ENCODE measurements around the gene SMURF2. TPM values are rescaled to one million over a fixed set of nuclear protein-coding genes. Genes with fewer than 3 reads are reported as not detected.

The SMURF2 gene
- total and polyA plus RNA-seq, 9 of the 15 experiments (the other 6 are each of a cell fraction or from before 2014, with no cell fraction given), result 3.8 to 22.0 (median 14.8) TPM

DNA sequence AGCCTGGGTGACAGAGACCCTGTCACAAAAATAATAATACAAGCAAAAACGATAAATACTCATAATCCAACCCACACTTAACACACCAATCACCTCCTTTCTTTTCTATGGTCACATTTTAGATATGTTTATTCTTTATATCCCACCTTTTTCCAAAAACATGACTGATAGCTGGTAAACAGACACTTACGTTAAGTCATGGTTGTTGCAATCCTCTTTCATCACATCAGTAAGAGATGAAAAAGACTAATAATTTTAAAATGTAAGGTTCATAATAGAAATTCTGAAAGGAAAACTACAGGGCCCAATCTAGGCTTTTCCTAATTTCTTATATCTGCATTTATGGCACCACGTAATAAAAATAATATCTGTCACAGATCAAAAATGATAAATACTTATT, 10.2 kb downstream of the SMURF2 start (continued):
- TF ChIP-seq, protein P1, sequence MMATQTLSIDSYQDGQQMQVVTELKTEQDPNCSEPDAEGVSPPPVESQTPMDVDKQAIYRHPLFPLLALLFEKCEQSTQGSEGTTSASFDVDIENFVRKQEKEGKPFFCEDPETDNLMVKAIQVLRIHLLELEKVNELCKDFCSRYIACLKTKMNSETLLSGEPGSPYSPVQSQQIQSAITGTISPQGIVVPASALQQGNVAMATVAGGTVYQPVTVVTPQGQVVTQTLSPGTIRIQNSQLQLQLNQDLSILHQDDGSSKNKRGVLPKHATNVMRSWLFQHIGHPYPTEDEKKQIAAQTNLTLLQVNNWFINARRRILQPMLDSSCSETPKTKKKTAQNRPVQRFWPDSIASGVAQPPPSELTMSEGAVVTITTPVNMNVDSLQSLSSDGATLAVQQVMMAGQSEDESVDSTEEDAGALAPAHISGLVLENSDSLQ (IDR thresholded peaks at IDR 0.05), result peak; percentile 50
- TF ChIP-seq ZNF175 (CRISPR knock-in tag; IDR thresholded peaks at IDR 0.05; ENCODE audit: low read depth) (0 out of 2 replicates have a peak, but pooled peaks have one; percentile 24), CEBPG (CRISPR knock-in tag; IDR thresholded peaks at IDR 0.05) (no peak; the same call in 1 of the 2 replicates), CEBPG (tag; conservative IDR thresholded peaks at IDR 0.05 in 1 of 2, IDR thresholded peaks at IDR 0.05 in 1 of 2) (peak; percentile 42 to 81), ZNF584 (CRISPR knock-in tag; IDR thresholded peaks at IDR 0.05; ENCODE audit: low read depth) (0 out of 2 replicates have a peak, but pooled peaks have one; percentile 37), BDP1 (IDR thresholded peaks at IDR 0.05; ENCODE audit: insufficient read depth, insufficient read length) (no peak)

DNA sequence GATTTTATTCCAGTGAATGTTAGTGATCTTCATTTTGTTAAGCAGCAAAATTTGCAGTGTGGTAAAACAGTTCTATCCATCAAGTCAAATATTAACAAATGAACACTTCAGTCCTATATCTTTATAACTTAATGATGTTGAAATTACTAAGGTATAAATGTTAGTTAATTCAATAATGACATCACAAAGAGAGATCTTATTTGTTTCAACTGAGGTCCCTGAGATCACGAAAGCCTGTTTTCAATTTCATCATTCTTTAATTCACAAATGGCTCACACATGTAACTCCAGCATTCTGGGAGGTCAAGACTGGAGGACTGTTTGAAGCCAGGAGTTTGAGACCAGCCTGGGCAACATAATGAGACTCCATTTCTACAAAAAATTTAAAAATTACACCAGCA, 13.9 kb downstream of the SMURF2 start:
- POLR2A ChIA-PET, result interaction anchor here (1.5 to 3.9 kb wide), 2 partner anchors 142 to 149 kb away, joined by 4 to 14 read pairs; partner anchors contain the start of genes CEP95 and DDX5
- Histone ChIP-seq H3K9me1 (ENCODE audit: control insufficient read depth, insufficient read depth, low read length) (no peaks in the 10 kb centered on the region), H3K79me2 (ENCODE audit: control insufficient read depth, insufficient read depth, low read length) (peaks cover 38% of the 10 kb centered on the region), H3K27me3 (ENCODE audit: control insufficient read depth in 2 of 2, insufficient read depth in 2 of 2, low read length in 2 of 2) (no peaks in the 10 kb centered on the region), H2AFZ (ENCODE audit: low read depth, low read length) (no peak overlapping the region), H3K4me3 (no peak overlapping the region), H3K4me2 (ENCODE audit: insufficient read depth, low read length) (no peak overlapping the region), H4K20me1 (replicated peaks; ENCODE audit: control insufficient read depth, insufficient read depth, low read length) (no peaks in the 10 kb centered on the region), H3K9me3 (replicated peaks; ENCODE audit: control insufficient read depth, insufficient read depth, low read depth, low read length) (no peaks in the 10 kb centered on the region), H3K27ac (ENCODE audit: extremely low read depth, low read depth, low read length) (no peak overlapping the region), H3K4me1 (replicated peaks in 1 of 2; ENCODE audit: control insufficient read depth in 2 of 2, insufficient read depth in 2 of 2, low read length in 2 of 2) (peaks cover 0 to 5% of the 10 kb centered on the region in 2 experiments; a peak in 2 of 5 replicates), H3K36me3 (ENCODE audit: control insufficient read depth, insufficient read depth, low read length) (peaks cover 6% of the 10 kb centered on the region; the same call in 1 of the 3 replicates), H3K9ac (ENCODE audit: insufficient read depth in 1 of 2, low read depth in 2 of 2, low read length in 2 of 2) (no peak overlapping the region)
- ATAC-seq (no peak), DNase-seq (ENCODE audit: extremely low read depth in 1 of 4, low spot score in 3 of 4) (no peak), FAIRE-seq (peak; percentile 42)
- in situ Hi-C loops (cut with MboI) (loop anchor here (5.0 kb wide), 1 partner anchor 121 kb away; no protein-coding TSS in a partner anchor), intact Hi-C loops (cut with micrococcal nuclease) (loop anchor here (2.0 to 10.0 kb wide), 3 partner anchors 45 to 341 kb away; no protein-coding TSS in a partner anchor)
- 63% methylated on average over 1 of the region's 1 CpG for whole genome bisulfite sequencing (ENCODE audit: insufficient coverage, low coverage, missing lambda C conversion rate)
- CTCF ChIA-PET (ENCODE audit: low intra/inter-chr PET ratio), result interaction anchor here (0.7 to 2.8 kb wide), 5 partner anchors 62 to 229 kb away, joined by 3 to 14 read pairs (median 4); partner anchors contain the start of gene POLG2
- no TSS peak for BruUV-seq (replicated peaks)
- TF ChIP-seq HDAC1 (IDR thresholded peaks at IDR 0.05), result no peak
- no peak for TF ChIP-seq ZZZ3 (IDR thresholded peaks at IDR 0.05)
- no peak for TF ChIP-seq ZC3H4 (CRISPR knock-in tag; IDR thresholded peaks at IDR 0.05; ENCODE audit: borderline replicate concordance)
- TF ChIP-seq STAT5B (CRISPR knock-in tag; IDR thresholded peaks at IDR 0.05), result no peak
- no peak for TF ChIP-seq ARHGAP35 (IDR thresholded peaks at IDR 0.05; ENCODE audit: partially characterized antibody)
- TF ChIP-seq POLR3G (IDR thresholded peaks at IDR 0.05; ENCODE audit: extremely low read depth, insufficient read length, insufficient replicate concordance), result no peak
- no peak for TF ChIP-seq ZFX (CRISPR knock-in tag; IDR thresholded peaks at IDR 0.05)
- TF ChIP-seq KLF10 (CRISPR knock-in tag; IDR thresholded peaks at IDR 0.05), result no peak
- no peak for TF ChIP-seq SNRNP70 (optimal IDR thresholded peaks at IDR 0.05; ENCODE audit: low read depth, low read length)
- TF ChIP-seq, protein P2, sequence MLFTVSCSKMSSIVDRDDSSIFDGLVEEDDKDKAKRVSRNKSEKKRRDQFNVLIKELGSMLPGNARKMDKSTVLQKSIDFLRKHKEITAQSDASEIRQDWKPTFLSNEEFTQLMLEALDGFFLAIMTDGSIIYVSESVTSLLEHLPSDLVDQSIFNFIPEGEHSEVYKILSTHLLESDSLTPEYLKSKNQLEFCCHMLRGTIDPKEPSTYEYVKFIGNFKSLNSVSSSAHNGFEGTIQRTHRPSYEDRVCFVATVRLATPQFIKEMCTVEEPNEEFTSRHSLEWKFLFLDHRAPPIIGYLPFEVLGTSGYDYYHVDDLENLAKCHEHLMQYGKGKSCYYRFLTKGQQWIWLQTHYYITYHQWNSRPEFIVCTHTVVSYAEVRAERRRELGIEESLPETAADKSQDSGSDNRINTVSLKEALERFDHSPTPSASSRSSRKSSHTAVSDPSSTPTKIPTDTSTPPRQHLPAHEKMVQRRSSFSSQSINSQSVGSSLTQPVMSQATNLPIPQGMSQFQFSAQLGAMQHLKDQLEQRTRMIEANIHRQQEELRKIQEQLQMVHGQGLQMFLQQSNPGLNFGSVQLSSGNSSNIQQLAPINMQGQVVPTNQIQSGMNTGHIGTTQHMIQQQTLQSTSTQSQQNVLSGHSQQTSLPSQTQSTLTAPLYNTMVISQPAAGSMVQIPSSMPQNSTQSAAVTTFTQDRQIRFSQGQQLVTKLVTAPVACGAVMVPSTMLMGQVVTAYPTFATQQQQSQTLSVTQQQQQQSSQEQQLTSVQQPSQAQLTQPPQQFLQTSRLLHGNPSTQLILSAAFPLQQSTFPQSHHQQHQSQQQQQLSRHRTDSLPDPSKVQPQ (CRISPR knock-in tag; IDR thresholded peaks at IDR 0.05; ENCODE audit: borderline replicate concordance), result no peak
- TF ChIP-seq ZNF274 (IDR thresholded peaks at IDR 0.05; ENCODE audit: borderline replicate concordance, low read depth, low read length), result no peak

Data from K562 (cell line).